Left lung (tissue), 10 donors: ENCODE data around the gene KDELR3. TPM values are rescaled to one million over a fixed set of nuclear protein-coding genes. Genes with fewer than 3 reads are reported as not detected.

Source experiments
- ATAC-seq: fragments of 200-7000 bp; cut with Tn5 transposase; one replicate; pipeline ENCODE4 v1.9.1; 2020; ENCODE audit warnings: moderate library complexity
- DNase-seq, 4 donors: peaks; one replicate each; pipeline ENCODE4 v3.0.0-alpha.2; 2013 to 2020
- H3K27ac ChIP-seq, 2 donors: fragments of 200-600 bp; sonication (generic) in 1 of 2; one replicate each; pipeline versions ENCODE4 v1.5.0 to v1.8.0; 2020 to 2021
- H3K27me3 ChIP-seq, 2 donors: fragments of 200-600 bp; sonication (generic) in 1 of 2; one replicate each; pipeline versions ENCODE4 v1.5.0 to v1.8.0; 2020 to 2021
- H3K36me3 ChIP-seq, 2 donors: fragments of 200-600 bp; sonication (generic) in 1 of 2; one replicate each; pipeline versions ENCODE4 v1.5.0 to v1.8.0; 2020 to 2021
- H3K4me1 ChIP-seq, 2 donors: fragments of 200-600 bp; one replicate each; pipeline ENCODE4 v1.8.0; 2021
- H3K4me3 ChIP-seq, 2 donors: fragments of 200-600 bp; sonication (generic) in 1 of 2; one replicate each; pipeline versions ENCODE4 v1.5.0 to v1.8.0; 2020 to 2021; ENCODE audit warnings: mild to moderate bottlenecking in 1 of 2
- H3K9me3 ChIP-seq, 2 donors: fragments of 200-600 bp; sonication (generic) in 1 of 2; one replicate each; pipeline versions ENCODE4 v1.5.0 to v1.8.0; 2020 to 2021
- CTCF ChIP-seq, 2 donors: fragments of 200-600 bp; sonication (generic) in 1 of 2; IDR thresholded peaks; one replicate each; pipeline versions ENCODE4 v1.5.0 to v1.8.0; 2021; ENCODE audit warnings: antibody characterized with exemption in 2 of 2
- intact Hi-C, 2 donors: fragments of 100-400 bp; cut with DNase I; formaldehyde crosslinking; loops; one replicate each; pipeline versions ENCODE4 v1.11.2 to v1.14.2; 2022
- polyA plus RNA-seq, 6 donors: library from polyadenylated mRNA; unstranded; fragments of 120-200 nt; gene quantifications; one replicate each; pipeline ENCODE4 v1.2.1, GENCODE V29; 2013; ENCODE audit not compliant: insufficient read length in 6 of 6
- total RNA-seq, 2 donors: library from RNA; stranded (reverse); fragmentation: NEBNext Ultra II Directional; extraction: Animal tissue kit (Norgen Biotek cat#: 25700); gene quantifications; one replicate each; pipeline ENCODE4 v1.2.1, GENCODE V29; 2021
- donor health status: DM: no; HTN: yes; CAD: no.
- donor health status: DM: no; HTN: no; CAD: no.

KDELR3 gene
- total and polyA plus RNA-seq, 8 donors: 5.5 to 53.8 (median 7.7) TPM

- H3K27me3 ChIP-seq: no peaks in the 10 kb centered on the region
- intact Hi-C loops: loop anchor here in 1 of 2 donors (10.0 kb wide), 1 partner anchor 134 kb away; no protein-coding TSS in a partner anchor
These were observed 47.2 kb upstream of the KDELR3 start for GRCh38 chr22:38420734-38421133.

GRCh38 chr22:38422611-38423511 lies 45.0 kb upstream of the KDELR3 start:
- peak; percentile 58 for ATAC-seq
- no peaks in the 10 kb centered on the region for H3K4me1 ChIP-seq
- no peaks in the 10 kb centered on the region for H3K27me3 ChIP-seq
- TF ChIP-seq CTCF (IDR thresholded peaks at IDR 0.05): no peak
- peak in 2 of 4 donors; percentile 53 to 66 for DNase-seq
- no peak overlapping the region for H3K4me3 ChIP-seq
- no peak overlapping the region for H3K27ac ChIP-seq
- no peaks in the 10 kb centered on the region for H3K9me3 ChIP-seq
- no peaks in the 10 kb centered on the region for H3K36me3 ChIP-seq
- intact Hi-C loops: loop anchor here in 1 of 2 donors (10.0 kb wide), 1 partner anchor 132 kb away; no protein-coding TSS in a partner anchor

More at GRCh38 chr22:38420734-38421133, 47.2 kb upstream of the KDELR3 start:
- H3K9me3 ChIP-seq: no peaks in the 10 kb centered on the region
- no peak for ATAC-seq
- no peaks in the 10 kb centered on the region for H3K4me1 ChIP-seq
- no peak overlapping the region for H3K27ac ChIP-seq
- peak in 1 of 4 donors; percentile 13 for DNase-seq
- TF ChIP-seq CTCF (IDR thresholded peaks at IDR 0.05): no peak
- no peaks in the 10 kb centered on the region for H3K36me3 ChIP-seq
- no peak overlapping the region for H3K4me3 ChIP-seq

DNA sequence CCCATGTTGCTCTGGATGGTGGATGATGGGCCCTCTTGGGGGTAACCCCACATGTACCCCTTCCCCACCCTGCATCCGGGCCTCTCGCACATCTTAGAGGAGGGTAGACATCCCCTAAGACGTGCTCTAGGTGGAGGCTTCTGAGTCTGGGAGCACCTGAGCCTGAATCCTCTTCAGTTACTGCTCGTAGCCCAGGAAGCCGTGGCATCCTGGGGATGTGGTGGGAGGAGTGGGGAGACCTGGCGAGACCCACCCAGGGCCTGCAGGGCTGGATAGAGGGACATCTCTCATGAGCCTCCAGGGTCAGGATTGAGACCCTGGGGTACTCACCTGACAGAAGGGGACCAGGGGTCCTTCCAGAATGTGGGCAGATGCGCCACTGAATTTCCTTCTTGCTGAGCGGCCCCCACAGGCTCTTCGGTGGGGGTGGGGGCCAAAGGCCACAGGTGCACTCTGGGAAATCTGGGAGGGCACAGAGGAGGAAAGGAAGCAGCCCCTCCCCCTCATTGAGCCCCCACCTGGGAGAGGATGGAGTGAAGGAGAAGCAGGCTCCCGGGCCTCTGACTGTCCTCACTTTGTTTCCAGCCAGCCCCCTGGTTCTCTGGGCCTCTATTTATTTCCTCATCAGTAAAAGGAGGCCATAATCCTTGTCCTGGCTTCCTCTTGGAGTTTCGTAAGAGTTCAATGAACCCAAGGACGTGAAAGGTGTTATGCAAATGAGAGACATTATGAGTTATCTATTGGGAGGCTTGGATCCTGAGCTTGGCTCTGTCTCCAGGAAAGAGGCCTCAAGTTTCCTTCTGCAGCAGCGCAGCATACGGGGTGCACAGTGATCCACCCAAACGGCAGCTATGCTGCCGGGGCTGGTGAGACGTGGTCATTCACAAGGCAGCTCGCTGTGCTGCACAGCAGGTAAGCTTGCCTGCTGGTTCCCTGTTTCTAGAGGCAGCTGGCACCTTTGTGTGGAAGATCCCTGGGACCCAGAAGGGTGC lies 44.1 kb upstream of the KDELR3 start:
- intact Hi-C loops: loop anchor here in 1 of 2 donors (10.0 kb wide), 1 partner anchor 131 kb away; no protein-coding TSS in a partner anchor
- H3K27ac ChIP-seq: no peak overlapping the region
- H3K4me1 ChIP-seq: no peaks in the 10 kb centered on the region
- DNase-seq (peak in 1 of 4 donors; percentile 43), ATAC-seq (no peak)
- no peaks in the 10 kb centered on the region for H3K27me3 ChIP-seq
- no peak overlapping the region for H3K4me3 ChIP-seq
- no peak for TF ChIP-seq CTCF (IDR thresholded peaks at IDR 0.05)
- no peaks in the 10 kb centered on the region for H3K9me3 ChIP-seq
- H3K36me3 ChIP-seq: no peaks in the 10 kb centered on the region

DNA sequence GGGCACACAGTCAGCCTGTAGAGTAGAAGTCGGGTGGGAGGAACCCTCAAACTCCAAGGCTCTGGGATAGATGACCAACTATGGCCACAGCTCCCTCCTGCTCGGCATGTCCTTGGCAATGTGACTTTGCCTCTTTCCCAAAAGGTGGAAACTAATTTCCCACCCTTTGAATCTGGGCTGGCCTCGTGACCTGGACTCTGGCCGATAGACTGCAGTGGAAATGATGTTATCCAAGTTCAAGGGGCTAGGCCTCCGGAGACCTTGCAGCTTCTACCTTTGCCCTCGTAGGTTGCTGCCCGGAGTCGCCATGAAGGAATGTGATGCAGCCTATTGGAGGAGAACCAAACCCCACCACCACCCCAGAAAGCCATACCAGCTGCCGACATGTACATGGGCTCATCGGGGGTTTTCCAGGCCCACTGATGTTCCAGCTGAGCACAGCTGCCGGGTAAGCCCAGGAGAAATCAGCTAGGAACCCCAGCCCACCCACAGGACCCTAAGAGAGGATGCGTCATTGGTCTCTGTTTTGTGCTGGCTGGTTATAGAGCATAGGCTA lies 43.3 kb upstream of the KDELR3 start:
- TF ChIP-seq CTCF (IDR thresholded peaks at IDR 0.05): no peak
- no peak overlapping the region for H3K4me3 ChIP-seq
- no peaks in the 10 kb centered on the region for H3K36me3 ChIP-seq
- DNase-seq (peak in 1 of 4 donors; percentile 2), ATAC-seq (no peak)
- H3K9me3 ChIP-seq: no peaks in the 10 kb centered on the region
- intact Hi-C loops: loop anchor here in 1 of 2 donors (10.0 kb wide), 1 partner anchor 130 kb away; no protein-coding TSS in a partner anchor
- no peak overlapping the region for H3K27ac ChIP-seq
- H3K4me1 ChIP-seq: no peaks in the 10 kb centered on the region
- H3K27me3 ChIP-seq: no peaks in the 10 kb centered on the region
